NCI-H82 treated with DMSO at 0.1 percent for 48 hours (cell line): ENCODE data around the gene RPL28.
"Not testable (repeated sequence)": the region's sequence is repeated elsewhere in the genome, so short reads cannot be mapped to it uniquely, and the experiment has no call there.

Source experiments
- DNase-seq: peaks from one replicate; lab custom pipeline; 2025; ENCODE audit not compliant: unreplicated experiment; lab: John Stamatoyannopoulos, UW

Gene RPL28

DNA sequence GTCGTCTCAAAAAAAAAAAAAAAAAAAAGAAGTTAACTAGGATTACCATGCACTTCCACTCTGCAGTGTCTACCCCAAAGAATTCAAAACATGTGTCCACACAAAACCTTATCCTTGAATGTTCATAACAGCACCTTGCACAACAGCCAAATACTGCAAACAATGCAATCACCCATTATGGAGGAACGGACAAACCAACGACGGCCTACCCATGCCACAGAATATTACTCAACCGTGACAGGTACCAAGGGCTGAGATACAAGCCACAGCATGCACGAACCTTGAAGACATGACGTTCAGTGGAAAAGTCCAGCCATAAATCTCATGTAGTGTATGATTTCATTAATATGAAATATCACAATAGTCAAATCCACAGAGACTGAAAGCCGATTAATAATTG, 60.3 kb downstream of the RPL28 start:
- DNase-seq: no peak

DNA sequence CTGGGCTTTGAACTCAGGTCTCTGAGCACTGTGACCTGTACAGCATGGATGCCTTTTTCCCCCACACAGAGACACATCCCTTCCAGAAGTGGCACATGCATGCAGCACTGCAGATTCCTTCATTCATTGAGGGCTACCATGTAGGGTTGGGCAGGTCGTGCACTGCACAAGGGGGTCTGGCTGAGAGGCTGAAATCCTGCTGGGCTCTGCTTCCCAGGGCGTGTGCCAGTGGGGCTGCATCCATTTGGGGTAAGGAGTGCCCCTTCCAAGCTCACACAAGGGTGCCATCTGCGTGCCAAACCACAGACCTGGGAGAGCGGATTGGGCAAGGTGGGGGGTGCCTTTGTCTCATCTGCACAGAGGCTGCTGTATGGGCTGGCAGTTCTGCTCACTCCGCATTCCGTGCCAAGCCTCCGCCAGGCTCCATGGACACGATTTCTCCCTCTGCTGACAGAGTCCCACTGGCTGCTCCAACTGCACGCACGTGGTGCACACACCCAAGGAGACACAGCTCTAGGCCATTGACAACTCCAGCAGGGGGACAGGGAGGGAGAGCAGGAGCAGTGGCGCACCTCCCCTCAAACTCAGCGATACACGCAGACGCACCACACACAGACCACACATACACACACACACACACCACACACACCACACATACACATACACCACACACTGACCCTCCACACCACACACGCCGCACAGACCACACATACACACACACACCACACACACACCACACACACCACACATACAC, 61.9 kb downstream of the RPL28 start:
- no peak for DNase-seq

GRCh38 chr19:55448175-55448490, 62.4 kb downstream of the RPL28 start:
- not testable (repeated sequence) for DNase-seq

DNA sequence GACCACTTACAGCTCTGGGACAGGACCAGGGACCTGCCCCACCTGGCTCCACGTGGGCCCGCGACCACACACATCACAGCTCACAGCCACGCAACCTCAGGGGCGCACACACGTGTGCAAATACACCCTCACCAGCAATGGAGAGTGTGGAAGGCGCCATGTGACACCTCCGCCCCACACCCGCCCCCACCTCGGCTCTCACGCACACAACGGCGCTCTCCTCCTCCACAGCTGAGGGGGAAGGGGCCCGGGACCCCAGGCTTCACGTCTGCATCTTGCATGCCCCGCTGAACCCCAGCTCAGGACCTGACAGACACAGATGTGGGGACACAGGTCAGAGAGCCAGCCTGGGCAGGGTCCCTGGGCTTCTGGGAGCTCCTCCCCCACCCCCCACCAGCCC, 63.7 kb downstream of the RPL28 start:
- DNase-seq: no peak

- DNase-seq: no peak
Observed at GRCh38 chr19:55451163-55451964, 65.6 kb downstream of the RPL28 start.

GRCh38 chr19:55451965-55452748, 66.4 kb downstream of the RPL28 start:
- no peak for DNase-seq
